ENCODE results near the gene DEPDC5.
A peak's percentile ranks its signal among the peaks of the same experiment; 100 is the strongest.

The DEPDC5 gene

GRCh38 chr22:31925056-31925455, 171.2 kb downstream of the DEPDC5 start:
- no peak for DNase-seq (ENCODE audit: low read depth in 2 of 2)

GRCh38 chr22:31926024-31926423, 172.2 kb downstream of the DEPDC5 start:
- no peak for DNase-seq (ENCODE audit: low read depth in 2 of 2)

- no peak for DNase-seq (ENCODE audit: low read depth in 2 of 2)
Observed at GRCh38 chr22:31926969-31927368, 173.2 kb downstream of the DEPDC5 start.

- DNase-seq (ENCODE audit: low read depth in 2 of 2), result no peak
Observed at GRCh38 chr22:31927562-31927961, 173.7 kb downstream of the DEPDC5 start.

GRCh38 chr22:31929167-31929930, 175.5 kb downstream of the DEPDC5 start:
- no peak for DNase-seq (ENCODE audit: low read depth in 2 of 2)

GRCh38 chr22:31932863-31933262, 179.0 kb downstream of the DEPDC5 start:
- DNase-seq (ENCODE audit: low read depth in 2 of 2), result no peak

- DNase-seq (ENCODE audit: low read depth in 2 of 2), result no peak
Observed at GRCh38 chr22:31933406-31933805, 179.6 kb downstream of the DEPDC5 start.

GRCh38 chr22:31933816-31934482, 180.1 kb downstream of the DEPDC5 start:
- no peak for DNase-seq (ENCODE audit: low read depth in 2 of 2)

- no peak for DNase-seq (ENCODE audit: low read depth in 2 of 2)
Observed at GRCh38 chr22:31935961-31936635, 182.3 kb downstream of the DEPDC5 start.

GRCh38 chr22:31937341-31937740, 183.5 kb downstream of the DEPDC5 start:
- no peak for DNase-seq (ENCODE audit: low read depth in 2 of 2)

- DNase-seq (ENCODE audit: low read depth in 2 of 2), result no peak
Observed at GRCh38 chr22:31938296-31938695, 184.5 kb downstream of the DEPDC5 start.

- no peak for DNase-seq (ENCODE audit: low read depth in 2 of 2)
Observed at GRCh38 chr22:31940506-31940905, 186.7 kb downstream of the DEPDC5 start.

- DNase-seq (ENCODE audit: low read depth in 2 of 2), result no peak
Observed at GRCh38 chr22:31942091-31942490, 188.3 kb downstream of the DEPDC5 start.

GRCh38 chr22:31943206-31943977, 189.6 kb downstream of the DEPDC5 start:
- DNase-seq (ENCODE audit: low read depth in 2 of 2), result no peak

GRCh38 chr22:31943978-31944699, 190.3 kb downstream of the DEPDC5 start, which contains the start of gene YWHAH:
Gene YWHAH, plus strand, starts transcription at chr22:31944535. Its CDS starts 199 bp downstream, at chr22:31944734.
- DNase-seq (ENCODE audit: low read depth in 2 of 2), result peak; percentile 77 to 79

GRCh38 chr22:31944700-31945442, 191.1 kb downstream of the DEPDC5 start:
- DNase-seq (ENCODE audit: low read depth in 2 of 2), result no peak

- DNase-seq (ENCODE audit: low read depth in 2 of 2), result no peak
Observed at GRCh38 chr22:31945443-31945855, 191.6 kb downstream of the DEPDC5 start.

GRCh38 chr22:31945971-31946680, 192.3 kb downstream of the DEPDC5 start:
- no peak for DNase-seq (ENCODE audit: low read depth in 2 of 2)

- no peak for DNase-seq (ENCODE audit: low read depth in 2 of 2)
Observed at GRCh38 chr22:31947296-31947695, 193.5 kb downstream of the DEPDC5 start.

GRCh38 chr22:31948002-31948401, 194.2 kb downstream of the DEPDC5 start:
- DNase-seq (ENCODE audit: low read depth in 2 of 2), result no peak

Measured in stimulated activated CD8-positive, alpha-beta memory T cell treated with anti-CD3 and anti-CD28 coated beads, Interleukin-2, amount 100 ng/mL, for 1 hour (primary cell).